Spleen (tissue), 11 donors: Measurements from ENCODE around the gene ATP4B. TPM values are rescaled to one million over a fixed set of nuclear protein-coding genes. Genes with fewer than 3 reads are reported as not detected.
A peak's percentile ranks its signal among the peaks of the same experiment; 100 is the strongest.
"Not testable (repeated sequence)": the region's sequence is repeated elsewhere in the genome, so short reads cannot be mapped to it uniquely, and the experiment has no call there.

ENCODE experiments used
- DNase-seq: peaks from one replicate; pipeline ENCODE4 v3.0.0-alpha.2; 2020
- H3K27ac ChIP-seq, 8 donors: fragments of 200-600 bp; sonication (generic) in 7 of 8; 1 replicate in 4 of 8; 2 replicates in 4 of 8; pipeline versions ENCODE4 v1.5.0 to v1.8.0; 2016 to 2021; ENCODE audit warnings: inconsistent platforms in 4 of 8, mild to moderate bottlenecking in 4 of 8, moderate library complexity in 1 of 8
- H3K27me3 ChIP-seq, 7 donors: fragments of 200-600 bp; sonication (generic) in 6 of 7; replicated peaks in 1 of 7; 1 replicate in 4 of 7; 2 replicates in 3 of 7; pipeline versions ENCODE4 v1.5.0 to v1.8.0; 2016 to 2021; ENCODE audit warnings: inconsistent platforms in 3 of 7, mild to moderate bottlenecking in 1 of 7
- H3K36me3 ChIP-seq, 6 donors: fragments of 200-600 bp; sonication (generic) in 5 of 6; 1 replicate in 4 of 6; 2 replicates in 2 of 6; pipeline versions ENCODE4 v1.5.0 to v1.8.0; 2016 to 2021; ENCODE audit warnings: inconsistent platforms in 2 of 6
- H3K4me1 ChIP-seq, 6 donors: fragments of 200-600 bp; sonication (generic) in 5 of 6; 1 replicate in 3 of 6; 2 replicates in 3 of 6; pipeline versions ENCODE4 v1.5.0 to v1.8.0; 2016 to 2021; ENCODE audit warnings: inconsistent platforms in 3 of 6
- H3K4me3 ChIP-seq, 8 donors: fragments of 200-600 bp; sonication (generic) in 7 of 8; 1 replicate in 4 of 8; 2 replicates in 4 of 8; pipeline versions ENCODE4 v1.5.0 to v1.8.0; 2016 to 2021; ENCODE audit warnings: inconsistent platforms in 4 of 8, mild to moderate bottlenecking in 4 of 8, moderate library complexity in 2 of 8
- H3K9me3 ChIP-seq, 8 donors: fragments of 200-600 bp; sonication (generic) in 7 of 8; 1 replicate in 4 of 8; 2 replicates in 4 of 8; pipeline versions ENCODE4 v1.5.0 to v1.8.0; 2016 to 2021; ENCODE audit warnings: inconsistent platforms in 4 of 8
- CTCF ChIP-seq, 11 experiments: fragments of 200-600 bp in 7 of 11; fragments of 450-650 bp in 4 of 11; sonication (generic) in 4 of 11; IDR thresholded peaks in 8 of 11; conservative IDR thresholded peaks in 3 of 11; 1 replicate in 7 of 11; 2 replicates in 4 of 11; pipeline versions ENCODE4 v1.4.0 to v1.8.0; 2016 to 2021; ENCODE audit warnings: antibody characterized with exemption in 11 of 11, inconsistent platforms in 4 of 11, mild to moderate bottlenecking in 1 of 11
- POLR2A ChIP-seq, 3 donors: fragments of 450-650 bp; IDR thresholded peaks; one replicate each; pipeline ENCODE4 v1.5.1; 2017; ENCODE audit warnings: antibody characterized with exemption in 3 of 3, mild to moderate bottlenecking in 1 of 3
- POLR2AphosphoS5 ChIP-seq, 3 donors: sonication (generic); formaldehyde crosslinking; IDR thresholded peaks; one replicate each; pipeline ENCODE4 v1.5.1; 2017; ENCODE audit warnings: antibody characterized with exemption in 3 of 3
- WGBS, 5 donors: extraction: QIAGEN DNeasy Blood & Tissue Kit in 3 of 5; methylation state at CpG; one replicate each; pipeline versions ENCODE4 v1.1.5 to v1.1.7; 2013 to 2018; 5-methylcytosine and 5-hydroxymethylcytosine counted together
- intact Hi-C: fragments of 100-400 bp; cut with DNase I; formaldehyde crosslinking; loops from one replicate; pipeline ENCODE4 v1.15.0; 2023; ENCODE audit warnings: low total_unique reads
- polyA plus RNA-seq, 3 donors: library from polyadenylated mRNA; stranded (reverse); fragments of 200-250 nt; gene quantifications; one replicate each; pipeline ENCODE4 v1.2.1, GENCODE V29; 2013
- total RNA-seq, 7 donors: library from RNA; depleted of rRNA in 3 of 7; stranded (reverse); fragments of >200 nt in 3 of 7; fragmentation: NEBNext Ultra II Directional in 4 of 7; extraction: Animal tissue kit (Norgen Biotek cat#: 25700) in 4 of 7; gene quantifications; one replicate each; pipeline versions ENCODE4 v1.1.0 to v1.2.1, GENCODE V29; 2016 to 2021
- donor health status: healthy with polysubstance abuse.
- donor health status: DM: no; HTN: no; CAD: no; lungs with moderate emphysema.
- donor health status: DM: no; HTN: no; CAD: no.
- donor health status: Bipolar disorder and iron deficiency.
- donor health status: healthy.
- donor health status: DM: no; HTN: no; CAD: no.
- donor health status: DM: yes; HTN: yes; CAD: no.

Gene ATP4B
- total and polyA plus RNA-seq, 10 donors = 0.09 to 0.46 (median 0.23) TPM; not detected in 4

GRCh38 chr13:113627136-113627535, 30.9 kb downstream of the ATP4B start:
- 77 to 95% (median 89%) methylated on average over 11 to 16 of the region's 16 CpGs for WGBS, 5 donors
- peaks cover 0 to 88% (median 28%) of the 10 kb centered on the region in 6 donors for H3K36me3 ChIP-seq
- H3K4me3 ChIP-seq = no peak overlapping the region
- DNase-seq = peak; percentile 66
- TF ChIP-seq POLR2A (IDR thresholded peaks at IDR 0.05) = no peak
- TF ChIP-seq CTCF (IDR thresholded peaks at IDR 0.05 in 8 of 11, conservative IDR thresholded peaks at IDR 0.05 in 3 of 11) = no peak
- TF ChIP-seq POLR2AphosphoS5 (IDR thresholded peaks at IDR 0.05) = no peak
- peaks cover 0 to 13% (median 0%) of the 10 kb centered on the region in 6 donors for H3K4me1 ChIP-seq
- intact Hi-C loops = no loop called here
- H3K27me3 ChIP-seq = no peaks in the 10 kb centered on the region
- no peak overlapping the region for H3K27ac ChIP-seq
- no peaks in the 10 kb centered on the region for H3K9me3 ChIP-seq

- peak overlapping the region in 1 of 8 donors; percentile 26 for H3K27ac ChIP-seq
- H3K9me3 ChIP-seq = no peaks in the 10 kb centered on the region
- no peaks in the 10 kb centered on the region for H3K27me3 ChIP-seq
- peaks cover 0 to 81% (median 19%) of the 10 kb centered on the region in 6 donors for H3K36me3 ChIP-seq
- intact Hi-C loops = no loop called here
- peaks cover 0 to 13% (median 0%) of the 10 kb centered on the region in 6 donors for H3K4me1 ChIP-seq
- 81 to 90% (median 83%) methylated on average over 24 of the region's 24 CpGs for WGBS, 5 donors
- no peak for TF ChIP-seq POLR2AphosphoS5 (IDR thresholded peaks at IDR 0.05)
- TF ChIP-seq POLR2A (IDR thresholded peaks at IDR 0.05) = no peak
- no peak for TF ChIP-seq CTCF (IDR thresholded peaks at IDR 0.05 in 8 of 11, conservative IDR thresholded peaks at IDR 0.05 in 3 of 11)
- peak; percentile 36 for DNase-seq
- H3K4me3 ChIP-seq = no peak overlapping the region
Observed at GRCh38 chr13:113625965-113626721, 31.9 kb downstream of the ATP4B start.

GRCh38 chr13:113624640-113625304, 33.2 kb downstream of the ATP4B start:
- intact Hi-C loops, H3K27me3 ChIP-seq, H3K27ac ChIP-seq, DNase-seq, H3K9me3 ChIP-seq, H3K4me3 ChIP-seq: not testable (repeated sequence)
- peaks cover 0 to 13% (median 0%) of the 10 kb centered on the region in 6 donors for H3K4me1 ChIP-seq
- WGBS, 5 donors = 89 to 96% (median 93%) methylated on average over 14 of the region's 14 CpGs
- peaks cover 0 to 76% (median 18%) of the 10 kb centered on the region in 6 donors for H3K36me3 ChIP-seq

DNA sequence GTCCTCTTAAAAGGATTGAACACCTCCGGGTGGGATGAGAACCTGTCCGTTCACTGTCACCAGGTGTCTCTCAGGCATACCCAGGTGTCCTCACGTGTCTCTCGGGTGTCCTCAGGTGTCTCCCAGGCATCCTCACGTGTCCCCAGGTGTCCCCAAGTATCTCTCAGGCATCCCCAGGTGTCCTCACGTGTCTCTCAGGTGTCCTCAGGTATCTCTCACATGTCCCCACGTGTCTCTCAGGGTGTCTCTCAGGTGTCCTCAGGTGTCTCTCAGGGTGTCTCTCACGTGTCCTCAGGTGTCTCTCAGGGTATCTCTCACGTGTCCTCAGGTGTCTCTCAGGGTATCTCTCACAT, 33.8 kb downstream of the ATP4B start:
- Histone ChIP-seq H3K36me3 (peaks cover 0 to 76% (median 18%) of the 10 kb centered on the region in 6 donors), H3K27ac (no peak overlapping the region), H3K4me1 (peaks cover 0 to 13% (median 0%) of the 10 kb centered on the region in 6 donors), H3K9me3 (no peaks in the 10 kb centered on the region), H3K4me3 (no peak overlapping the region), H3K27me3 (no peaks in the 10 kb centered on the region)
- TF ChIP-seq POLR2A (IDR thresholded peaks at IDR 0.05) = no peak
- no peak for TF ChIP-seq POLR2AphosphoS5 (IDR thresholded peaks at IDR 0.05)
- TF ChIP-seq CTCF (IDR thresholded peaks at IDR 0.05 in 8 of 11, conservative IDR thresholded peaks at IDR 0.05 in 3 of 11) = no peak
- intact Hi-C loops = no loop called here
- WGBS, 5 donors = 89 to 98% (median 94%) methylated on average over 9 of the region's 9 CpGs
- DNase-seq = no peak
